GM23338 (cell line): Measurements from ENCODE around the gene BLM. TPM values are rescaled to one million over a fixed set of nuclear protein-coding genes. Genes with fewer than 3 reads are reported as not detected.

Source experiments
- ATAC-seq: fragments of 200-7000 bp; cut with Tn5 transposase; 3 replicates; pipeline ENCODE4 v1.9.1; 2020
- DNase-seq: peaks from one replicate; pipeline ENCODE4 v3.0.0-alpha.2; 2015; ENCODE audit warnings: low spot score
- H2AFZ ChIP-seq: fragments of 200-600 bp; sonication (generic); 2 replicates; pipeline ENCODE4 v1.8.0; 2016; ENCODE audit warnings: antibody characterized with exemption, mild to moderate bottlenecking, moderate library complexity
- H3F3A ChIP-seq: fragments of 200-600 bp; sonication (generic); replicated peaks from 2 replicates; pipeline ENCODE4 v1.8.0; 2017; ENCODE audit warnings: antibody characterized with exemption, mixed run types, low read depth
- H3K27ac ChIP-seq: fragments of 200-600 bp; sonication (generic); 2 replicates; pipeline ENCODE4 v1.6.1; 2016; ENCODE audit warnings: low read depth
- H3K27me3 ChIP-seq: fragments of 200-600 bp; sonication (generic); 2 replicates; pipeline ENCODE4 v1.8.0; 2016; ENCODE audit warnings: mild to moderate bottlenecking, mixed run types, moderate library complexity; ENCODE audit not compliant: insufficient read depth
- H3K36me3 ChIP-seq: fragments of 200-600 bp; sonication (generic); 2 replicates; pipeline ENCODE4 v1.8.0; 2016; ENCODE audit warnings: mild to moderate bottlenecking; ENCODE audit not compliant: insufficient read depth
- H3K4me1 ChIP-seq: fragments of 200-600 bp; sonication (generic); 2 replicates; pipeline ENCODE4 v1.8.0; 2016; ENCODE audit warnings: mild to moderate bottlenecking, moderate library complexity; ENCODE audit not compliant: insufficient read depth
- H3K4me2 ChIP-seq: fragments of 200-600 bp; sonication (generic); 2 replicates; pipeline ENCODE4 v1.7.1; 2017; ENCODE audit warnings: mixed run types
- H3K4me3 ChIP-seq: fragments of 200-600 bp; sonication (generic); 2 replicates; pipeline ENCODE4 v1.6.1; 2016; ENCODE audit warnings: mixed run types
- H3K79me2 ChIP-seq: fragments of 200-600 bp; sonication (generic); replicated peaks from 2 replicates; pipeline ENCODE4 v1.8.0; 2017; ENCODE audit warnings: mild to moderate bottlenecking; ENCODE audit not compliant: insufficient read depth
- H3K9me2 ChIP-seq: fragments of 200-600 bp; sonication (generic); 2 replicates; pipeline ENCODE4 v1.8.0; 2017; ENCODE audit not compliant: insufficient read depth
- H4K20me1 ChIP-seq: fragments of 200-600 bp; sonication (generic); replicated peaks from 2 replicates; pipeline ENCODE4 v1.8.0; 2017; ENCODE audit warnings: mild to moderate bottlenecking; ENCODE audit not compliant: insufficient read depth
- H3K27ac Mint-ChIP-seq: 2 replicates; pipeline ENCODE4 v1.8.0; 2020; ENCODE audit warnings: inconsistent platforms, mild to moderate bottlenecking, moderate library complexity, mixed read lengths
- H3K27me3 Mint-ChIP-seq: 3 replicates; pipeline ENCODE4 v1.8.0; 2022; ENCODE audit warnings: low read depth, mild to moderate bottlenecking, moderate library complexity, mixed read lengths, inconsistent platforms; ENCODE audit not compliant: insufficient read depth, poor library complexity
- H3K36me3 Mint-ChIP-seq: 3 replicates; pipeline ENCODE4 v1.8.0; 2021; ENCODE audit warnings: low read depth, mild to moderate bottlenecking, inconsistent platforms, moderate library complexity, mixed read lengths
- H3K4me1 Mint-ChIP-seq: 3 replicates; pipeline ENCODE4 v1.8.0; 2020; ENCODE audit warnings: mild to moderate bottlenecking, inconsistent platforms, mixed read lengths
- H3K4me3 Mint-ChIP-seq: 3 replicates; pipeline ENCODE4 v1.8.0; 2021; ENCODE audit warnings: moderate library complexity, mild to moderate bottlenecking, inconsistent platforms, mixed read lengths
- H3K9me3 Mint-ChIP-seq: 3 replicates; pipeline ENCODE4 v1.8.0; 2020; ENCODE audit warnings: moderate library complexity, mild to moderate bottlenecking, inconsistent platforms, mixed read lengths
- CREB1 ChIP-seq: fragments of 250-450 bp; sonication (Bioruptor Pico); IDR thresholded peaks from 2 replicates; pipeline ENCODE4 v1.5.0; 2020; ENCODE audit warnings: low read depth, mild to moderate bottlenecking, moderate library complexity
- EZH2 ChIP-seq: fragments of 200-600 bp; sonication (generic); IDR thresholded peaks from one replicate; pipeline ENCODE4 v1.8.0; 2017; ENCODE audit warnings: antibody characterized with exemption, mild to moderate bottlenecking, low read depth; ENCODE audit not compliant: unreplicated experiment
- EZH2phosphoT487 ChIP-seq: fragments of 200-600 bp; sonication (generic); IDR thresholded peaks from one replicate; pipeline ENCODE4 v1.8.1; 2018; ENCODE audit warnings: antibody characterized with exemption; ENCODE audit not compliant: unreplicated experiment
- JUNB ChIP-seq: IDR thresholded peaks from one replicate; pipeline ENCODE4 v1.6.1; 2016; ENCODE audit warnings: antibody characterized with exemption; ENCODE audit not compliant: unreplicated experiment
- NANOG ChIP-seq: IDR thresholded peaks from 2 replicates; pipeline ENCODE4 v1.6.1; 2016; ENCODE audit warnings: antibody characterized with exemption, borderline replicate concordance
- POLR2AphosphoS5 ChIP-seq: IDR thresholded peaks from 2 replicates; pipeline ENCODE4 v1.6.1; 2016; ENCODE audit warnings: antibody characterized with exemption, low read depth
- STAT1 ChIP-seq: IDR thresholded peaks from one replicate; pipeline ENCODE4 v1.6.1; 2016; ENCODE audit warnings: antibody characterized with exemption; ENCODE audit not compliant: unreplicated experiment
- ZNF114 ChIP-seq: fragments of 250-450 bp; sonication (Bioruptor Pico); IDR thresholded peaks from 2 replicates; pipeline ENCODE4 v1.5.0; 2020; ENCODE audit warnings: mild to moderate bottlenecking, moderate library complexity
- ZNF331 ChIP-seq: fragments of 250-450 bp; sonication (Bioruptor Pico); IDR thresholded peaks from 2 replicates; pipeline ENCODE4 v1.5.0; 2020; ENCODE audit warnings: low read depth, mild to moderate bottlenecking, moderate library complexity
- polyA plus RNA-seq: library from polyadenylated mRNA; unstranded; fragments of >200 nt; fragmentation: Nextera tagmentation; extraction: Ambion mirVana; gene quantifications from 2 replicates; pipeline ENCODE4 v1.2.1, GENCODE V29; 2016
- total RNA-seq: library from RNA; depleted of rRNA; stranded (reverse); fragments of >200 nt; shearing (Covaris generic); gene quantifications from 2 replicates; pipeline ENCODE4 v1.2.3, GENCODE V29; 2014
- TF ChIP-seq, protein P1 (sequence below): IDR thresholded peaks from one replicate; pipeline ENCODE4 v1.6.1; 2018; ENCODE audit warnings: antibody characterized with exemption; ENCODE audit not compliant: unreplicated experiment
- TF ChIP-seq, protein P2 (sequence below): IDR thresholded peaks from 2 replicates; pipeline ENCODE4 v1.6.1; 2016; ENCODE audit warnings: antibody characterized with exemption
- TF ChIP-seq, protein P3 (sequence below): fragments of 250-450 bp; sonication (Bioruptor Pico); IDR thresholded peaks from 2 replicates; pipeline ENCODE4 v1.5.0; 2020; ENCODE audit warnings: mild to moderate bottlenecking, moderate library complexity
- TF ChIP-seq, protein P4 (sequence below), 2 experiments: fragments of 200-600 bp in 1 of 2; sonication (generic) in 1 of 2; conservative IDR thresholded peaks; 2 replicates each; pipeline versions ENCODE4 v1.5.1 to v1.6.1; 2016 to 2017; ENCODE audit warnings: antibody characterized with exemption in 2 of 2, low read depth in 2 of 2, mild to moderate bottlenecking in 2 of 2, moderate library complexity in 1 of 2

The BLM gene
- total and polyA plus RNA-seq, 2 experiments from 2014 or later: 43.1 to 43.3 TPM

DNA sequence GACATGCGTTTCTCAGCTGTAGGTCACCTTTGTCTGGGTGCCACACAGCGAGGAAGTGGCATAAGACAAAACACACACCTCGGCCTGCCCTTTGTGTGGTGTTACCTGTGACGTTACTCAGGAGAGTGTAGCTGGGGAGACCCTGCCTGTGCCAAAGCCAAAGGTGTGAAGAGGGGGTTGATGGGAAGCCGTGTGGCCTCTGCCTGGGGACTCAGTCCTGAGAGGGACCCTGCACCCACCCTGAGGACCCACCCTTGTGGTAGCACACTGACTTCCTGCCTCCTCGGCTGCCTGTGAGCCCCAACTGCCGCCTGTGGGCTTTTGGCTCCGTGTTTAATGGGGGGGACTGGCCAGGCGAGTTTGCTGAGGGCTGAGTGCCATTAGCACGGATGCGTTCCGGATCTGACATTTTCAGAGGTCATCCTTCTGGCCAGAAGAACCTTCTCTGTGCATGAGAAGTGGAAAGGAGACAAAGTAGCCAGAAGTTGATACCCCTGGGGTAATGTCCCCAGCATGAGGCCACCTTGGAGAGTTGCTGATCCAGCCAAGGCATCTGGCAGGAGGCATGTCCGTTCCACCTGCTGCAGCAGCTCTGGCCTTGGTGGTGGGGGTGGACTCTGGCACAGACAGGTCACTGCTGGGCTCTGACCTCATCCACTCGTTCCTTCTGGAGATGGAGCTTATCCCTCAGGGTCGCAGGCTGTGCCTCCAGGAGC lies 99.4 kb downstream of the BLM start:
- H3K27me3 Mint-ChIP-seq: peaks cover 12% of the 10 kb centered on the region
- peaks cover 7% of the 10 kb centered on the region; the same call in 1 of the 2 replicates for H3F3A ChIP-seq
- H4K20me1 ChIP-seq: no peaks in the 10 kb centered on the region
- DNase-seq: no peak
- no peaks in the 10 kb centered on the region for H3K9me2 ChIP-seq
- no peak overlapping the region for H3K4me3 ChIP-seq
- H3K36me3 ChIP-seq: peaks cover 16% of the 10 kb centered on the region
- peaks cover 45% of the 10 kb centered on the region for H3K4me1 Mint-ChIP-seq
- H3K9me3 Mint-ChIP-seq: no peaks in the 10 kb centered on the region
- H3K36me3 Mint-ChIP-seq: peaks cover 33% of the 10 kb centered on the region
- no peak for TF ChIP-seq EZH2
- TF ChIP-seq STAT1: no peak
- TF ChIP-seq, protein P1, sequence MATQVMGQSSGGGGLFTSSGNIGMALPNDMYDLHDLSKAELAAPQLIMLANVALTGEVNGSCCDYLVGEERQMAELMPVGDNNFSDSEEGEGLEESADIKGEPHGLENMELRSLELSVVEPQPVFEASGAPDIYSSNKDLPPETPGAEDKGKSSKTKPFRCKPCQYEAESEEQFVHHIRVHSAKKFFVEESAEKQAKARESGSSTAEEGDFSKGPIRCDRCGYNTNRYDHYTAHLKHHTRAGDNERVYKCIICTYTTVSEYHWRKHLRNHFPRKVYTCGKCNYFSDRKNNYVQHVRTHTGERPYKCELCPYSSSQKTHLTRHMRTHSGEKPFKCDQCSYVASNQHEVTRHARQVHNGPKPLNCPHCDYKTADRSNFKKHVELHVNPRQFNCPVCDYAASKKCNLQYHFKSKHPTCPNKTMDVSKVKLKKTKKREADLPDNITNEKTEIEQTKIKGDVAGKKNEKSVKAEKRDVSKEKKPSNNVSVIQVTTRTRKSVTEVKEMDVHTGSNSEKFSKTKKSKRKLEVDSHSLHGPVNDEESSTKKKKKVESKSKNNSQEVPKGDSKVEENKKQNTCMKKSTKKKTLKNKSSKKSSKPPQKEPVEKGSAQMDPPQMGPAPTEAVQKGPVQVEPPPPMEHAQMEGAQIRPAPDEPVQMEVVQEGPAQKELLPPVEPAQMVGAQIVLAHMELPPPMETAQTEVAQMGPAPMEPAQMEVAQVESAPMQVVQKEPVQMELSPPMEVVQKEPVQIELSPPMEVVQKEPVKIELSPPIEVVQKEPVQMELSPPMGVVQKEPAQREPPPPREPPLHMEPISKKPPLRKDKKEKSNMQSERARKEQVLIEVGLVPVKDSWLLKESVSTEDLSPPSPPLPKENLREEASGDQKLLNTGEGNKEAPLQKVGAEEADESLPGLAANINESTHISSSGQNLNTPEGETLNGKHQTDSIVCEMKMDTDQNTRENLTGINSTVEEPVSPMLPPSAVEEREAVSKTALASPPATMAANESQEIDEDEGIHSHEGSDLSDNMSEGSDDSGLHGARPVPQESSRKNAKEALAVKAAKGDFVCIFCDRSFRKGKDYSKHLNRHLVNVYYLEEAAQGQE: no peak
- TF ChIP-seq, protein P2, sequence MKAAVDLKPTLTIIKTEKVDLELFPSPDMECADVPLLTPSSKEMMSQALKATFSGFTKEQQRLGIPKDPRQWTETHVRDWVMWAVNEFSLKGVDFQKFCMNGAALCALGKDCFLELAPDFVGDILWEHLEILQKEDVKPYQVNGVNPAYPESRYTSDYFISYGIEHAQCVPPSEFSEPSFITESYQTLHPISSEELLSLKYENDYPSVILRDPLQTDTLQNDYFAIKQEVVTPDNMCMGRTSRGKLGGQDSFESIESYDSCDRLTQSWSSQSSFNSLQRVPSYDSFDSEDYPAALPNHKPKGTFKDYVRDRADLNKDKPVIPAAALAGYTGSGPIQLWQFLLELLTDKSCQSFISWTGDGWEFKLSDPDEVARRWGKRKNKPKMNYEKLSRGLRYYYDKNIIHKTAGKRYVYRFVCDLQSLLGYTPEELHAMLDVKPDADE: no peak
- TF ChIP-seq ZNF114: no peak
- TF ChIP-seq ZNF331 (CRISPR knock-in tag): no peak
- no peak; the same call in 1 of the 2 replicates for TF ChIP-seq POLR2AphosphoS5
- TF ChIP-seq EZH2phosphoT487: no peak
- TF ChIP-seq, protein P3, sequence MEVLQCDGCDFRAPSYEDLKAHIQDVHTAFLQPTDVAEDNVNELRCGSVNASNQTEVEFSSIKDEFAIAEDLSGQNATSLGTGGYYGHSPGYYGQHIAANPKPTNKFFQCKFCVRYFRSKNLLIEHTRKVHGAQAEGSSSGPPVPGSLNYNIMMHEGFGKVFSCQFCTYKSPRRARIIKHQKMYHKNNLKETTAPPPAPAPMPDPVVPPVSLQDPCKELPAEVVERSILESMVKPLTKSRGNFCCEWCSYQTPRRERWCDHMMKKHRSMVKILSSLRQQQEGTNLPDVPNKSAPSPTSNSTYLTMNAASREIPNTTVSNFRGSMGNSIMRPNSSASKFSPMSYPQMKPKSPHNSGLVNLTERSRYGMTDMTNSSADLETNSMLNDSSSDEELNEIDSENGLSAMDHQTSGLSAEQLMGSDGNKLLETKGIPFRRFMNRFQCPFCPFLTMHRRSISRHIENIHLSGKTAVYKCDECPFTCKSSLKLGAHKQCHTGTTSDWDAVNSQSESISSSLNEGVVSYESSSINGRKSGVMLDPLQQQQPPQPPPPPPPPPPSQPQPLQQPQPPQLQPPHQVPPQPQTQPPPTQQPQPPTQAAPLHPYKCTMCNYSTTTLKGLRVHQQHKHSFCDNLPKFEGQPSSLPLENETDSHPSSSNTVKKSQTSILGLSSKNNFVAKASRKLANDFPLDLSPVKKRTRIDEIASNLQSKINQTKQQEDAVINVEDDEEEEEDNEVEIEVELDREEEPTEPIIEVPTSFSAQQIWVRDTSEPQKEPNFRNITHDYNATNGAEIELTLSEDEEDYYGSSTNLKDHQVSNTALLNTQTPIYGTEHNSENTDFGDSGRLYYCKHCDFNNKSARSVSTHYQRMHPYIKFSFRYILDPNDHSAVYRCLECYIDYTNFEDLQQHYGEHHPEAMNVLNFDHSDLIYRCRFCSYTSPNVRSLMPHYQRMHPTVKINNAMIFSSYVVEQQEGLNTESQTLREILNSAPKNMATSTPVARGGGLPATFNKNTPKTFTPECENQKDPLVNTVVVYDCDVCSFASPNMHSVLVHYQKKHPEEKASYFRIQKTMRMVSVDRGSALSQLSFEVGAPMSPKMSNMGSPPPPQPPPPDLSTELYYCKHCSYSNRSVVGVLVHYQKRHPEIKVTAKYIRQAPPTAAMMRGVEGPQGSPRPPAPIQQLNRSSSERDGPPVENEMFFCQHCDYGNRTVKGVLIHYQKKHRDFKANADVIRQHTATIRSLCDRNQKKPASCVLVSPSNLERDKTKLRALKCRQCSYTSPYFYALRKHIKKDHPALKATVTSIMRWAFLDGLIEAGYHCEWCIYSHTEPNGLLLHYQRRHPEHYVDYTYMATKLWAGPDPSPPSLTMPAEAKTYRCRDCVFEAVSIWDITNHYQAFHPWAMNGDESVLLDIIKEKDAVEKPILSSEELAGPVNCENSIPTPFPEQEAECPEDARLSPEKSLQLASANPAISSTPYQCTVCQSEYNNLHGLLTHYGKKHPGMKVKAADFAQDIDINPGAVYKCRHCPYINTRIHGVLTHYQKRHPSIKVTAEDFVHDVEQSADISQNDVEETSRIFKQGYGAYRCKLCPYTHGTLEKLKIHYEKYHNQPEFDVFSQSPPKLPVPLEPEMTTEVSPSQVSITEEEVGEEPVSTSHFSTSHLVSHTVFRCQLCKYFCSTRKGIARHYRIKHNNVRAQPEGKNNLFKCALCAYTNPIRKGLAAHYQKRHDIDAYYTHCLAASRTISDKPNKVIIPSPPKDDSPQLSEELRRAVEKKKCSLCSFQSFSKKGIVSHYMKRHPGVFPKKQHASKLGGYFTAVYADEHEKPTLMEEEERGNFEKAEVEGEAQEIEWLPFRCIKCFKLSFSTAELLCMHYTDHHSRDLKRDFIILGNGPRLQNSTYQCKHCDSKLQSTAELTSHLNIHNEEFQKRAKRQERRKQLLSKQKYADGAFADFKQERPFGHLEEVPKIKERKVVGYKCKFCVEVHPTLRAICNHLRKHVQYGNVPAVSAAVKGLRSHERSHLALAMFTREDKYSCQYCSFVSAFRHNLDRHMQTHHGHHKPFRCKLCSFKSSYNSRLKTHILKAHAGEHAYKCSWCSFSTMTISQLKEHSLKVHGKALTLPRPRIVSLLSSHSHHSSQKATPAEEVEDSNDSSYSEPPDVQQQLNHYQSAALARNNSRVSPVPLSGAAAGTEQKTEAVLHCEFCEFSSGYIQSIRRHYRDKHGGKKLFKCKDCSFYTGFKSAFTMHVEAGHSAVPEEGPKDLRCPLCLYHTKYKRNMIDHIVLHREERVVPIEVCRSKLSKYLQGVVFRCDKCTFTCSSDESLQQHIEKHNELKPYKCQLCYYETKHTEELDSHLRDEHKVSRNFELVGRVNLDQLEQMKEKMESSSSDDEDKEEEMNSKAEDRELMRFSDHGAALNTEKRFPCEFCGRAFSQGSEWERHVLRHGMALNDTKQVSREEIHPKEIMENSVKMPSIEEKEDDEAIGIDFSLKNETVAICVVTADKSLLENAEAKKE (CRISPR knock-in tag): no peak
- no peak for TF ChIP-seq NANOG
- TF ChIP-seq, protein P4, sequence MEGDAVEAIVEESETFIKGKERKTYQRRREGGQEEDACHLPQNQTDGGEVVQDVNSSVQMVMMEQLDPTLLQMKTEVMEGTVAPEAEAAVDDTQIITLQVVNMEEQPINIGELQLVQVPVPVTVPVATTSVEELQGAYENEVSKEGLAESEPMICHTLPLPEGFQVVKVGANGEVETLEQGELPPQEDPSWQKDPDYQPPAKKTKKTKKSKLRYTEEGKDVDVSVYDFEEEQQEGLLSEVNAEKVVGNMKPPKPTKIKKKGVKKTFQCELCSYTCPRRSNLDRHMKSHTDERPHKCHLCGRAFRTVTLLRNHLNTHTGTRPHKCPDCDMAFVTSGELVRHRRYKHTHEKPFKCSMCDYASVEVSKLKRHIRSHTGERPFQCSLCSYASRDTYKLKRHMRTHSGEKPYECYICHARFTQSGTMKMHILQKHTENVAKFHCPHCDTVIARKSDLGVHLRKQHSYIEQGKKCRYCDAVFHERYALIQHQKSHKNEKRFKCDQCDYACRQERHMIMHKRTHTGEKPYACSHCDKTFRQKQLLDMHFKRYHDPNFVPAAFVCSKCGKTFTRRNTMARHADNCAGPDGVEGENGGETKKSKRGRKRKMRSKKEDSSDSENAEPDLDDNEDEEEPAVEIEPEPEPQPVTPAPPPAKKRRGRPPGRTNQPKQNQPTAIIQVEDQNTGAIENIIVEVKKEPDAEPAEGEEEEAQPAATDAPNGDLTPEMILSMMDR (conservative IDR thresholded peaks at IDR 0.05; ENCODE audit: low read depth in 2 of 2): no peak
- no peak for TF ChIP-seq JUNB
- no peak for TF ChIP-seq CREB1
- H3K4me1 ChIP-seq: peaks cover 8% of the 10 kb centered on the region; the same call in 1 of the 2 replicates
- H3K27ac ChIP-seq: no peak overlapping the region
- H3K27me3 ChIP-seq: no peaks in the 10 kb centered on the region
- H3K4me3 Mint-ChIP-seq: no peak overlapping the region
- no peaks in the 10 kb centered on the region for H3K79me2 ChIP-seq
- H2AFZ ChIP-seq: no peak overlapping the region
- peak overlapping the region; percentile 56; the same call in 1 of the 2 replicates for H3K27ac Mint-ChIP-seq
- H3K4me2 ChIP-seq: no peak overlapping the region
- no peak for ATAC-seq
